ENCODE measurements around the gene MLLT6. TPM values are rescaled to one million over a fixed set of nuclear protein-coding genes. Genes with fewer than 3 reads are reported as not detected.
A peak's percentile ranks its signal among the peaks of the same experiment; 100 is the strongest.

Gene MLLT6
- total RNA-seq, 1 experiment from 2014 or later = 50.6 TPM

DNA sequence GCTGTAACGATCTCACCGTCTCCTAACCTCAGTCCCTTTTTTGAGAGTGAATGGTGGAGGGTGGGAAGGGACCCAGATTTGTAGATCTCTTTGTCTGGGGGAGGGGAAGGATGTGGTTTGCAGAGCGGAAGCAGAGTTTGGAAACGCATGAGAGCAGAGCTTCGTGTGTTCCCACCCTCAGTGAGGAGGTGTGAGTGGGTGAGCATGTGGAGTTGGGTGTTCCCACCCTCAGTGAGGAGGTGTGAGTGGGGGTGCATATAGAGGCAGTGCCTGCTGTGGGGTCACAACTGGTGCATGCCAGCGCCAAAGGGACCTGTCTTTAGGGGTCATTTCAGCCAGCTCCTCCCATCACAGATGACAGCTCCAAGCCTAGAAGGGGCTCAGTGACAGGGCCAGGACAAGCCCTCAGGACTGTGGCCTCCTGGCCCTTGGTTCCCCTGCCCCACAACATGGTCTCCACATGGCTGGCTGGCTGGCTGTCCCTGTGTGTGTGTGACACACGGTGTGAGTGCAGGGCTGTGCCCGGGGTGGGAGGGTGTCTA lies 23.3 kb downstream of the MLLT6 start:
- no peak overlapping the region for H3K27ac ChIP-seq (ENCODE audit: low read length)
- in situ Hi-C loops (cut with HindIII; ENCODE audit: low pct_unique_long_range_greater_than_20kb, low sequenced_read_pairs) = no loop called here
- no peaks in the 10 kb centered on the region for H3K27me3 ChIP-seq (ENCODE audit: control insufficient read depth, insufficient read depth, low read length)
- ATAC-seq (no peak), DNase-seq (ENCODE audit: low read depth, low spot score) (no peak)
- no TSS peak for BruUV-seq (replicated peaks)
- H3K4me3 ChIP-seq (ENCODE audit: low read depth in 2 of 2, low read length in 2 of 2) = no peak overlapping the region
- ChIA-PET POLR2A (no interaction called here), CTCF (no interaction called here)
- intact Hi-C loops (cut with micrococcal nuclease; ENCODE audit: unreplicated experiment) = no loop called here
- no peaks in the 10 kb centered on the region for H3K9me3 ChIP-seq (ENCODE audit: control insufficient read depth, insufficient read depth, low read depth, low read length)
- H3K36me3 ChIP-seq (ENCODE audit: control insufficient read depth, insufficient read depth, low read length) = no peaks in the 10 kb centered on the region; the same call in 1 of the 2 replicates
- H3K4me1 ChIP-seq (ENCODE audit: control insufficient read depth, insufficient read depth, low read length) = peaks cover 15% of the 10 kb centered on the region
- TF ChIP-seq POLR2AphosphoS5 (IDR thresholded peaks at IDR 0.05; ENCODE audit: low read depth, low read length) (no peak; the same call in 1 of the 2 replicates), TCF7L2 (IDR thresholded peaks at IDR 0.05; ENCODE audit: low read depth, low read length) (no peak), REST (IDR thresholded peaks at IDR 0.05; ENCODE audit: insufficient read depth in 1 of 2, low read depth in 2 of 2, low read length in 1 of 2) (no peak), SIN3A (IDR thresholded peaks at IDR 0.05; ENCODE audit: borderline replicate concordance, insufficient read depth, low read depth, low read length) (no peak)
- TF ChIP-seq, protein P1, sequence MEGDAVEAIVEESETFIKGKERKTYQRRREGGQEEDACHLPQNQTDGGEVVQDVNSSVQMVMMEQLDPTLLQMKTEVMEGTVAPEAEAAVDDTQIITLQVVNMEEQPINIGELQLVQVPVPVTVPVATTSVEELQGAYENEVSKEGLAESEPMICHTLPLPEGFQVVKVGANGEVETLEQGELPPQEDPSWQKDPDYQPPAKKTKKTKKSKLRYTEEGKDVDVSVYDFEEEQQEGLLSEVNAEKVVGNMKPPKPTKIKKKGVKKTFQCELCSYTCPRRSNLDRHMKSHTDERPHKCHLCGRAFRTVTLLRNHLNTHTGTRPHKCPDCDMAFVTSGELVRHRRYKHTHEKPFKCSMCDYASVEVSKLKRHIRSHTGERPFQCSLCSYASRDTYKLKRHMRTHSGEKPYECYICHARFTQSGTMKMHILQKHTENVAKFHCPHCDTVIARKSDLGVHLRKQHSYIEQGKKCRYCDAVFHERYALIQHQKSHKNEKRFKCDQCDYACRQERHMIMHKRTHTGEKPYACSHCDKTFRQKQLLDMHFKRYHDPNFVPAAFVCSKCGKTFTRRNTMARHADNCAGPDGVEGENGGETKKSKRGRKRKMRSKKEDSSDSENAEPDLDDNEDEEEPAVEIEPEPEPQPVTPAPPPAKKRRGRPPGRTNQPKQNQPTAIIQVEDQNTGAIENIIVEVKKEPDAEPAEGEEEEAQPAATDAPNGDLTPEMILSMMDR (IDR thresholded peaks at IDR 0.05) = no peak

GRCh38 chr17:38729368-38729885 lies 24.4 kb downstream of the MLLT6 start:
- peak overlapping the region; percentile 78 for H3K27ac ChIP-seq (ENCODE audit: low read length)
- H3K36me3 ChIP-seq (ENCODE audit: control insufficient read depth, insufficient read depth, low read length) = no peaks in the 10 kb centered on the region; the same call in 1 of the 2 replicates
- H3K27me3 ChIP-seq (ENCODE audit: control insufficient read depth, insufficient read depth, low read length) = no peaks in the 10 kb centered on the region
- CTCF ChIA-PET = no interaction called here
- peaks cover 26% of the 10 kb centered on the region for H3K4me1 ChIP-seq (ENCODE audit: control insufficient read depth, insufficient read depth, low read length)
- TF ChIP-seq REST (IDR thresholded peaks at IDR 0.05; ENCODE audit: insufficient read depth in 1 of 2, low read depth in 2 of 2, low read length in 1 of 2) = no peak
- TF ChIP-seq, protein P1 (IDR thresholded peaks at IDR 0.05) = no peak
- no peak for TF ChIP-seq SIN3A (IDR thresholded peaks at IDR 0.05; ENCODE audit: borderline replicate concordance, insufficient read depth, low read depth, low read length)
- no peak; the same call in 1 of the 2 replicates for TF ChIP-seq POLR2AphosphoS5 (IDR thresholded peaks at IDR 0.05; ENCODE audit: low read depth, low read length)
- TF ChIP-seq TCF7L2 (IDR thresholded peaks at IDR 0.05; ENCODE audit: low read depth, low read length) = no peak
- in situ Hi-C loops (cut with HindIII; ENCODE audit: low pct_unique_long_range_greater_than_20kb, low sequenced_read_pairs) = no loop called here
- DNase-seq (ENCODE audit: low read depth, low spot score) (no peak), ATAC-seq (no peak)
- POLR2A ChIA-PET = no interaction called here
- no TSS peak for BruUV-seq (replicated peaks)
- intact Hi-C loops (cut with micrococcal nuclease; ENCODE audit: unreplicated experiment) = no loop called here
- no peaks in the 10 kb centered on the region for H3K9me3 ChIP-seq (ENCODE audit: control insufficient read depth, insufficient read depth, low read depth, low read length)
- peak overlapping the region; percentile 47 to 55 for H3K4me3 ChIP-seq (ENCODE audit: low read depth in 2 of 2, low read length in 2 of 2)

Data from Panc1 (cell line).